Astrocyte of the spinal cord (primary cell): ENCODE results near the gene CTNNBIP1.

Experiments used
- DNase-seq: peaks from one replicate; pipeline ENCODE4 v3.0.0; 2011; ENCODE audit warnings: low read depth, low spot score
- H3K4me3 ChIP-seq: 2 replicates; pipeline ENCODE4 v1.5.1; 2011; ENCODE audit warnings: low read depth, mild to moderate bottlenecking, low read length, moderate library complexity
- CTCF ChIP-seq: IDR thresholded peaks from 2 replicates; pipeline ENCODE4 v1.5.1; 2012; ENCODE audit warnings: low read depth, mild to moderate bottlenecking, low read length, inconsistent platforms
- in situ Hi-C: cut with HindIII; loops from 2 replicates; pipeline ENCODE4 v1.10.0; 2017; ENCODE audit warnings: low sequenced_read_pairs

The CTNNBIP1 gene

GRCh38 chr1:9835404-9835757, 74.7 kb downstream of the CTNNBIP1 start:
- TF ChIP-seq CTCF, result no peak
- in situ Hi-C loops, result no loop called here
- H3K4me3 ChIP-seq, result no peak overlapping the region
- no peak for DNase-seq

- no peak overlapping the region for H3K4me3 ChIP-seq
- DNase-seq, result no peak
- no peak for TF ChIP-seq CTCF
- in situ Hi-C loops, result no loop called here
These were observed 76.4 kb downstream of the CTNNBIP1 start for GRCh38 chr1:9833632-9834031.

GRCh38 chr1:9827558-9828185, 82.4 kb downstream of the CTNNBIP1 start:
- TF ChIP-seq CTCF, result peak; percentile 48
- in situ Hi-C loops, result no loop called here
- peak; percentile 55 for DNase-seq
- no peak overlapping the region for H3K4me3 ChIP-seq

GRCh38 chr1:9826616-9827015, 83.5 kb downstream of the CTNNBIP1 start:
- in situ Hi-C loops, result no loop called here
- no peak overlapping the region for H3K4me3 ChIP-seq
- no peak for TF ChIP-seq CTCF
- DNase-seq, result no peak

GRCh38 chr1:9826087-9826486, 84.0 kb downstream of the CTNNBIP1 start:
- DNase-seq, result no peak
- in situ Hi-C loops, result no loop called here
- TF ChIP-seq CTCF, result no peak
- H3K4me3 ChIP-seq, result no peak overlapping the region

- DNase-seq, result peak; percentile 80
- in situ Hi-C loops, result no loop called here
- TF ChIP-seq CTCF, result no peak
- H3K4me3 ChIP-seq, result no peak overlapping the region
These were observed 84.7 kb downstream of the CTNNBIP1 start for GRCh38 chr1:9825093-9826074.
